Peyer's patch (tissue), 4 donors: ENCODE data around the gene C2CD4D.

ENCODE experiments used
- POLR2A ChIP-seq, 2 donors: fragments of 450-650 bp; IDR thresholded peaks; one replicate each; pipeline ENCODE4 v1.5.1; 2017; ENCODE audit warnings: antibody characterized with exemption in 2 of 2, mild to moderate bottlenecking in 2 of 2, moderate library complexity in 2 of 2
- TF ChIP-seq, protein P1 (sequence below), 6 experiments: fragments of 450-650 bp in 4 of 6; fragments of 200-600 bp in 2 of 6; sonication (generic) in 1 of 6; IDR thresholded peaks; one replicate each; pipeline ENCODE4 v1.5.1; 2017 to 2019; ENCODE audit warnings: antibody characterized with exemption in 6 of 6, mild to moderate bottlenecking in 3 of 6, moderate library complexity in 1 of 6

DNA sequence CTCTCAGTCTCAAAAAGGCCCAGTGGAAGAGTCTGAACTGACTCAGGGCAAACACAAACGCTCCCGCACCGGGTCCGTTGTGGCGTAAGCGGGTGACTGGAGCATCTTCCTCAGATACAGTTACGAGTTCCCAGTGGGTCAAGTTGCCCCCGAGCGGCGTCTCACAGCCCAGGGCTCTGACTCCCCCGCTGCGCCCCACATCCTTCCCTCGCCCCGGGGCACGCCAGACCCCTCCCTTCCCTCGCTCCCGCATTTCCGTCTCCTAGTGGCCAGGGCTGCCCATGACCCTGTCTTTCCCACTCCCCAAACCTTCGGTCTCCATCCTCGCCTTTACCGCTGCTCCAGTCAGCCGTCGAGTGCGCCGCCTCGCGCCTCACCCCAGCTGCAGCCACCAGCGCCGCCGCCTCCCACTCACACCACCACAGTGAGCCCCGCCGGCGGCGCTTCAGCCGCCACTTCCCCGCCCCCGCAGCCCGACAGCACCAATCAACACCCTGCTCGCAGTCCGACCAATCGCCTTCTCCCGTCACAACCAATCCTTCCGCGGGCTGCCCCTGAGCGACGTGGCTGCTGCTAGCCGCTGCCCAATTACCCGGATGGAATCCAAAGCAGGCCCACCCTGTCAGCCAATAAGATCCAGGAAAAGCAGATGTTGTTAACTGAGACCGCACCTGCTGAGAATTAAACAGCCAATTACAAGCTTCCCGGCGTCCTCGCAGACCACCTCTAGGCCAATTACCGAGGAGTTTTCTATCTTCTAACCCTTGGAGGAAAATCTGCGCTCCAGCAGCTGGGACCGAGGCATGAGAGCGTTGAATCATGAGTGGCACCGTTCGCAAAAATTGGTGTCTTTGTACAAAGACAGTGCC, 49.3 kb downstream of the C2CD4D start, which contains the start of gene TDRKH:
- TF ChIP-seq, protein P1, sequence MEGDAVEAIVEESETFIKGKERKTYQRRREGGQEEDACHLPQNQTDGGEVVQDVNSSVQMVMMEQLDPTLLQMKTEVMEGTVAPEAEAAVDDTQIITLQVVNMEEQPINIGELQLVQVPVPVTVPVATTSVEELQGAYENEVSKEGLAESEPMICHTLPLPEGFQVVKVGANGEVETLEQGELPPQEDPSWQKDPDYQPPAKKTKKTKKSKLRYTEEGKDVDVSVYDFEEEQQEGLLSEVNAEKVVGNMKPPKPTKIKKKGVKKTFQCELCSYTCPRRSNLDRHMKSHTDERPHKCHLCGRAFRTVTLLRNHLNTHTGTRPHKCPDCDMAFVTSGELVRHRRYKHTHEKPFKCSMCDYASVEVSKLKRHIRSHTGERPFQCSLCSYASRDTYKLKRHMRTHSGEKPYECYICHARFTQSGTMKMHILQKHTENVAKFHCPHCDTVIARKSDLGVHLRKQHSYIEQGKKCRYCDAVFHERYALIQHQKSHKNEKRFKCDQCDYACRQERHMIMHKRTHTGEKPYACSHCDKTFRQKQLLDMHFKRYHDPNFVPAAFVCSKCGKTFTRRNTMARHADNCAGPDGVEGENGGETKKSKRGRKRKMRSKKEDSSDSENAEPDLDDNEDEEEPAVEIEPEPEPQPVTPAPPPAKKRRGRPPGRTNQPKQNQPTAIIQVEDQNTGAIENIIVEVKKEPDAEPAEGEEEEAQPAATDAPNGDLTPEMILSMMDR (IDR thresholded peaks at IDR 0.05) = peak in 4 of 6 experiments; percentile 23 to 45 (median 40)
- peak; percentile 33 to 77 for TF ChIP-seq POLR2A (IDR thresholded peaks at IDR 0.05)
